ENCODE data around the gene DAB1. TPM values are rescaled to one million over a fixed set of nuclear protein-coding genes. Genes with fewer than 3 reads are reported as not detected.

The DAB1 gene
- total RNA-seq, 3 donors from 2014 or later (not counting 1 experiment from before 2014, with no cell fraction given), result 0.41 TPM; not detected in 2

- H3K36me3 Mint-ChIP-seq, result no peaks in the 10 kb centered on the region
- no peaks in the 10 kb centered on the region for H3K36me3 ChIP-seq (ENCODE audit: control insufficient read depth, insufficient read depth, low read length)
- TF ChIP-seq CTCF (IDR thresholded peaks at IDR 0.05), result no peak
- no peaks in the 10 kb centered on the region for H3K4me1 Mint-ChIP-seq
- peaks cover 4 to 6% of the 10 kb centered on the region in 2 donors for H3K27me3 Mint-ChIP-seq (ENCODE audit: low read depth in 2 of 2)
- no peaks in the 10 kb centered on the region for H3K9me3 ChIP-seq (ENCODE audit: control insufficient read depth, insufficient read depth, low read length)
- intact Hi-C loops (cut with micrococcal nuclease), result no loop called here
- no peak overlapping the region for H3K27ac Mint-ChIP-seq
- H3K27ac ChIP-seq (ENCODE audit: low read length), result no peak overlapping the region
- no peak overlapping the region for H3K4me3 ChIP-seq (ENCODE audit: low read length)
- H3K4me3 Mint-ChIP-seq, result no peak overlapping the region
- no peak for DNase-seq
- WGBS (ENCODE audit: insufficient coverage), result 67% methylated on average over 2 of the region's 2 CpGs
- ATAC-seq, result no peak
- H3K27me3 ChIP-seq (ENCODE audit: control insufficient read depth, insufficient read depth, low read length), result no peaks in the 10 kb centered on the region
- no peaks in the 10 kb centered on the region for H3K4me1 ChIP-seq (ENCODE audit: control insufficient read depth, insufficient read depth, low read length)
- peaks cover 2% of the 10 kb centered on the region in 2 donors for H3K9me3 Mint-ChIP-seq
Measured at GRCh38 chr1:57468641-57469523, 45.0 kb upstream of the DAB1 start.

GRCh38 chr1:57467830-57468229 lies 44.0 kb upstream of the DAB1 start:
- WGBS (ENCODE audit: insufficient coverage), result no CpG with 5 or more reads among the region's 1 CpG

GRCh38 chr1:57464756-57465155 lies 40.9 kb upstream of the DAB1 start:
- Mint-ChIP-seq H3K4me1 (no peaks in the 10 kb centered on the region), H3K27me3 (ENCODE audit: low read depth in 2 of 2) (peaks cover 0 to 9% of the 10 kb centered on the region in 2 donors), H3K27ac (no peak overlapping the region), H3K9me3 (peaks cover 2 to 5% of the 10 kb centered on the region in 2 donors), H3K36me3 (no peaks in the 10 kb centered on the region), H3K4me3 (no peak overlapping the region)
- intact Hi-C loops (cut with micrococcal nuclease), result no loop called here
- ATAC-seq (no peak), DNase-seq (no peak)
- 61% methylated on average over 2 of the region's 3 CpGs for WGBS (ENCODE audit: insufficient coverage)
- H3K36me3 ChIP-seq (ENCODE audit: control insufficient read depth, insufficient read depth, low read length), result no peaks in the 10 kb centered on the region
- no peaks in the 10 kb centered on the region for H3K27me3 ChIP-seq (ENCODE audit: control insufficient read depth, insufficient read depth, low read length)
- H3K9me3 ChIP-seq (ENCODE audit: control insufficient read depth, insufficient read depth, low read length), result no peaks in the 10 kb centered on the region
- H3K4me1 ChIP-seq (ENCODE audit: control insufficient read depth, insufficient read depth, low read length), result no peaks in the 10 kb centered on the region
- no peak for TF ChIP-seq CTCF (IDR thresholded peaks at IDR 0.05)
- no peak overlapping the region for H3K4me3 ChIP-seq (ENCODE audit: low read length)
- H3K27ac ChIP-seq (ENCODE audit: low read length), result no peak overlapping the region

More at GRCh38 chr1:57467830-57468229, 44.0 kb upstream of the DAB1 start:
- Histone ChIP-seq H3K4me3 (ENCODE audit: low read length) (no peak overlapping the region), H3K36me3 (ENCODE audit: control insufficient read depth, insufficient read depth, low read length) (no peaks in the 10 kb centered on the region), H3K9me3 (ENCODE audit: control insufficient read depth, insufficient read depth, low read length) (no peaks in the 10 kb centered on the region), H3K4me1 (ENCODE audit: control insufficient read depth, insufficient read depth, low read length) (no peaks in the 10 kb centered on the region), H3K27me3 (ENCODE audit: control insufficient read depth, insufficient read depth, low read length) (no peaks in the 10 kb centered on the region), H3K27ac (ENCODE audit: low read length) (no peak overlapping the region)
- H3K4me3 Mint-ChIP-seq, result no peak overlapping the region
- DNase-seq (no peak), ATAC-seq (no peak)
- no peak overlapping the region for H3K27ac Mint-ChIP-seq
- H3K27me3 Mint-ChIP-seq (ENCODE audit: low read depth in 2 of 2), result peaks cover 5 to 6% of the 10 kb centered on the region in 2 donors
- peaks cover 2% of the 10 kb centered on the region in 2 donors for H3K9me3 Mint-ChIP-seq
- no peaks in the 10 kb centered on the region for H3K4me1 Mint-ChIP-seq
- no peak for TF ChIP-seq CTCF (IDR thresholded peaks at IDR 0.05)
- intact Hi-C loops (cut with micrococcal nuclease), result no loop called here
- no peaks in the 10 kb centered on the region for H3K36me3 Mint-ChIP-seq

All from natural killer cell (primary cell).